Measurements from ENCODE around the gene ACAP1. TPM values are rescaled to one million over a fixed set of nuclear protein-coding genes. Genes with fewer than 3 reads are reported as not detected.

ACAP1 gene
- total and polyA plus RNA-seq, 4 donors: 1.1 to 7.4 (median 4.7) TPM

DNA sequence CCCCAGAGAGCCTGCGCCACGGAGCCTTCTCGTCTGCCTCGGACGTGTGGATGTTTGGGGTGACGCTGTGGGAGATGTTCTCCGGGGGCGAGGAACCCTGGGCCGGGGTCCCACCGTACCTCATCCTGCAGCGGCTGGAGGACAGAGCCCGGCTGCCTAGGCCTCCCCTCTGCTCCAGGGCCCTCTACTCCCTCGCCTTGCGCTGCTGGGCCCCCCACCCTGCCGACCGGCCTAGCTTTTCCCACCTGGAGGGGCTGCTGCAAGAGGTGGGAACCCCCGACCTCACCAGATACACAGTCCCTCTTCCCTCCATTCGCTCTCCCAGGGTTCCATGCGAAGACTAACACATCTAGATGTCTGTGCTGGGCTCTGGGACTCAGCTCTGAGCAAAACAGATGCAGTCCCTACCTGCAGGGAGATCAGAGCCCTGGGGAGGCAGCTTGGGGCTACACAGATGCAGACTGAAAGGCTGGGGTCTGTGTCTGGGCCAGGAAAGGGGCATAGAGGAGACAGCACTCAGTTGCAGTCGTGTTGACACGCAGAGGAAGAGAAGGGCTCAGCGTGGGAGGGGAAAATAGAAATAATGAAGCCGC is 48.3 kb downstream of the ACAP1 start:
- no peaks in the 10 kb centered on the region for H3K9me3 ChIP-seq (ENCODE audit: control insufficient read depth in 4 of 4, low read length in 3 of 4)
- WGBS: 77% methylated on average over 23 of the region's 23 CpGs
- H3K27me3 ChIP-seq (ENCODE audit: control insufficient read depth in 4 of 4, insufficient read depth in 4 of 4, low read length in 3 of 4): peaks cover 0 to 3% (median 0%) of the 10 kb centered on the region in 4 donors
- no peak overlapping the region for H3K27ac ChIP-seq (ENCODE audit: low read depth in 1 of 2, low read length in 2 of 2)
- TF ChIP-seq RXRA (IDR thresholded peaks at IDR 0.05) (no peak), HNF4A (conservative IDR thresholded peaks at IDR 0.05) (no peak), TAF1 (conservative IDR thresholded peaks at IDR 0.05) (no peak), RAD21 (IDR thresholded peaks at IDR 0.05) (no peak)
- no peak overlapping the region for H3K4me3 ChIP-seq (ENCODE audit: low read depth in 1 of 3, low read length in 3 of 3)
- no peak for DNase-seq (ENCODE audit: low spot score)
- peaks cover 0 to 8% (median 4%) of the 10 kb centered on the region in 4 donors for H3K36me3 ChIP-seq (ENCODE audit: control insufficient read depth in 4 of 4, insufficient read depth in 3 of 4, low read depth in 1 of 4, low read length in 3 of 4)
- H3K9ac ChIP-seq (ENCODE audit: low read depth in 1 of 2, low read length in 2 of 2): no peak overlapping the region
- peaks cover 6 to 18% (median 12%) of the 10 kb centered on the region in 4 donors for H3K4me1 ChIP-seq (ENCODE audit: control insufficient read depth in 4 of 4, insufficient read depth in 4 of 4, low read length in 3 of 4)

DNA sequence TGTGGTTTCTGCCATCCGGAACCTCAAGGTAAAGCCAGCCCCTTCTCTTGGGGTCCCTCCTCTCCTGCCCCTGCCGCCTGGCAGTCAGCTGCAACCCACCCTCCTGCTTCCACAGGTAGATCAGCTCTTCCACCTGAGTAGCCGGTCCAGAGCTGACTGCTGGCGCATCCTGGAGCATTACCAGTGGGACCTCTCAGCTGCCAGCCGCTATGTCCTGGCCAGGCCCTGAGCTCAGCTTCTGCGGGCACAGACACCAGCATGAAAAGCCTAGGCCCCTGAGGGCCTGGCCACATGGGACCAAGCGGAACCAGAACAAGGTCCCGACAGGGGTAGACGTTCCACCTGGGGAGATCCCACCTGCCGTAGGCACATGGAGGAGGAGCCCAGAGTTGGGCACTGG is 52.5 kb downstream of the ACAP1 start:
- WGBS: 97% methylated on average over 10 of the region's 10 CpGs
- H3K4me1 ChIP-seq (ENCODE audit: control insufficient read depth in 4 of 4, insufficient read depth in 4 of 4, low read length in 3 of 4): peaks cover 0 to 6% (median 3%) of the 10 kb centered on the region in 4 donors

GRCh38 chr17:7389924-7390910 is 53.9 kb downstream of the ACAP1 start:
- no peak overlapping the region for H3K27ac ChIP-seq (ENCODE audit: low read depth in 1 of 2, low read length in 2 of 2)
- H3K4me3 ChIP-seq (ENCODE audit: low read depth in 1 of 3, low read length in 3 of 3): no peak overlapping the region
- H3K4me1 ChIP-seq (ENCODE audit: control insufficient read depth in 4 of 4, insufficient read depth in 4 of 4, low read length in 3 of 4): peaks cover 0 to 14% (median 8%) of the 10 kb centered on the region in 4 donors
- WGBS: 91% methylated on average over 19 of the region's 19 CpGs
- TF ChIP-seq EGR1 (IDR thresholded peaks at IDR 0.05; ENCODE audit: low read depth in 2 of 2) (no peak), YY1 (IDR thresholded peaks at IDR 0.05) (no peak), ATF3 (IDR thresholded peaks at IDR 0.05) (no peak), RXRA (IDR thresholded peaks at IDR 0.05) (no peak), TAF1 (conservative IDR thresholded peaks at IDR 0.05) (no peak), HNF4A (conservative IDR thresholded peaks at IDR 0.05) (no peak), SP1 (IDR thresholded peaks at IDR 0.05) (no peak), CTCF (IDR thresholded peaks at IDR 0.05; ENCODE audit: low read depth, low read length, missing input control) (no peak), FOXA2 (IDR thresholded peaks at IDR 0.05) (no peak), FOXA1 (IDR thresholded peaks at IDR 0.05) (no peak)
- no peaks in the 10 kb centered on the region for H3K27me3 ChIP-seq (ENCODE audit: control insufficient read depth in 4 of 4, insufficient read depth in 4 of 4, low read length in 3 of 4)
- no peak for DNase-seq (ENCODE audit: low spot score)
- H3K9ac ChIP-seq (ENCODE audit: low read depth in 1 of 2, low read length in 2 of 2): no peak overlapping the region
- peaks cover 0 to 8% (median 6%) of the 10 kb centered on the region in 4 donors for H3K36me3 ChIP-seq (ENCODE audit: control insufficient read depth in 4 of 4, insufficient read depth in 3 of 4, low read depth in 1 of 4, low read length in 3 of 4)
- no peaks in the 10 kb centered on the region for H3K9me3 ChIP-seq (ENCODE audit: control insufficient read depth in 4 of 4, low read length in 3 of 4)

More for the DNA sequence above, 52.5 kb downstream of the ACAP1 start:
- H3K27ac ChIP-seq (ENCODE audit: low read depth in 1 of 2, low read length in 2 of 2): no peak overlapping the region
- no peak overlapping the region for H3K4me3 ChIP-seq (ENCODE audit: low read depth in 1 of 3, low read length in 3 of 3)
- H3K27me3 ChIP-seq (ENCODE audit: control insufficient read depth in 4 of 4, insufficient read depth in 4 of 4, low read length in 3 of 4): no peaks in the 10 kb centered on the region
- TF ChIP-seq NR2F2 (IDR thresholded peaks at IDR 0.05) (no peak), TAF1 (conservative IDR thresholded peaks at IDR 0.05) (no peak), CTCF (IDR thresholded peaks at IDR 0.05; ENCODE audit: low read depth, low read length, missing input control) (no peak), RXRA (IDR thresholded peaks at IDR 0.05) (no peak), MAX (IDR thresholded peaks at IDR 0.05) (no peak)
- H3K9me3 ChIP-seq (ENCODE audit: control insufficient read depth in 4 of 4, low read length in 3 of 4): no peaks in the 10 kb centered on the region
- no peak for DNase-seq (ENCODE audit: low spot score)
- no peak overlapping the region for H3K9ac ChIP-seq (ENCODE audit: low read depth in 1 of 2, low read length in 2 of 2)
- peaks cover 0 to 8% (median 7%) of the 10 kb centered on the region in 4 donors for H3K36me3 ChIP-seq (ENCODE audit: control insufficient read depth in 4 of 4, insufficient read depth in 3 of 4, low read depth in 1 of 4, low read length in 3 of 4)
